ENCODE measurements around the gene EFCAB5. TPM values are rescaled to one million over a fixed set of nuclear protein-coding genes. Genes with fewer than 3 reads are reported as not detected.

Gene EFCAB5
- total RNA-seq, 1 donor from 2014 or later, result 1.8 TPM

DNA sequence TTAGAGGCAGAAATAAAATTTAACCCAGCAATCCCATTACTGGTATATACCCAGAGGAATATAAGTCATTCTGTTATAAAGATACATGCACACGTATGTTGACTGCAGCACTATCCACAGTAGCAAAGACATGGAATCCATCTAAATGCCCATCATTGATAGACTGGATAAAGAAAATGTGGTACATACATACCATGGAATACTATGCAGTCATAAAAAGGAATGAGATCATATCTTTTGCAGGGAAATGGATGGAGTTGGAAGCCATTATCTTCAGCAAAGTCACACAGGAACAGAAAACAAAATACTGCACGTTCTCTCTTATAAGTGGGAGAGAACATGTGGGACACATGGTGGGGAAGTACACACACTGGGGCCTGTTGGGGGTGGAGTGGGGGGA is 34.5 kb upstream of the EFCAB5 start:
- TF ChIP-seq, protein P1, sequence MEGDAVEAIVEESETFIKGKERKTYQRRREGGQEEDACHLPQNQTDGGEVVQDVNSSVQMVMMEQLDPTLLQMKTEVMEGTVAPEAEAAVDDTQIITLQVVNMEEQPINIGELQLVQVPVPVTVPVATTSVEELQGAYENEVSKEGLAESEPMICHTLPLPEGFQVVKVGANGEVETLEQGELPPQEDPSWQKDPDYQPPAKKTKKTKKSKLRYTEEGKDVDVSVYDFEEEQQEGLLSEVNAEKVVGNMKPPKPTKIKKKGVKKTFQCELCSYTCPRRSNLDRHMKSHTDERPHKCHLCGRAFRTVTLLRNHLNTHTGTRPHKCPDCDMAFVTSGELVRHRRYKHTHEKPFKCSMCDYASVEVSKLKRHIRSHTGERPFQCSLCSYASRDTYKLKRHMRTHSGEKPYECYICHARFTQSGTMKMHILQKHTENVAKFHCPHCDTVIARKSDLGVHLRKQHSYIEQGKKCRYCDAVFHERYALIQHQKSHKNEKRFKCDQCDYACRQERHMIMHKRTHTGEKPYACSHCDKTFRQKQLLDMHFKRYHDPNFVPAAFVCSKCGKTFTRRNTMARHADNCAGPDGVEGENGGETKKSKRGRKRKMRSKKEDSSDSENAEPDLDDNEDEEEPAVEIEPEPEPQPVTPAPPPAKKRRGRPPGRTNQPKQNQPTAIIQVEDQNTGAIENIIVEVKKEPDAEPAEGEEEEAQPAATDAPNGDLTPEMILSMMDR (IDR thresholded peaks at IDR 0.05), result no peak
- no peak for ATAC-seq
- intact Hi-C loops (cut with DNase I), result no loop called here
- Histone ChIP-seq H3K4me1 (no peaks in the 10 kb centered on the region), H3K4me3 (no peak overlapping the region), H3K9me3 (no peaks in the 10 kb centered on the region), H3K27me3 (ENCODE audit: low read depth) (no peaks in the 10 kb centered on the region), H3K27ac (no peak overlapping the region), H3K36me3 (no peaks in the 10 kb centered on the region)
- DNase-seq, result no peak

DNA sequence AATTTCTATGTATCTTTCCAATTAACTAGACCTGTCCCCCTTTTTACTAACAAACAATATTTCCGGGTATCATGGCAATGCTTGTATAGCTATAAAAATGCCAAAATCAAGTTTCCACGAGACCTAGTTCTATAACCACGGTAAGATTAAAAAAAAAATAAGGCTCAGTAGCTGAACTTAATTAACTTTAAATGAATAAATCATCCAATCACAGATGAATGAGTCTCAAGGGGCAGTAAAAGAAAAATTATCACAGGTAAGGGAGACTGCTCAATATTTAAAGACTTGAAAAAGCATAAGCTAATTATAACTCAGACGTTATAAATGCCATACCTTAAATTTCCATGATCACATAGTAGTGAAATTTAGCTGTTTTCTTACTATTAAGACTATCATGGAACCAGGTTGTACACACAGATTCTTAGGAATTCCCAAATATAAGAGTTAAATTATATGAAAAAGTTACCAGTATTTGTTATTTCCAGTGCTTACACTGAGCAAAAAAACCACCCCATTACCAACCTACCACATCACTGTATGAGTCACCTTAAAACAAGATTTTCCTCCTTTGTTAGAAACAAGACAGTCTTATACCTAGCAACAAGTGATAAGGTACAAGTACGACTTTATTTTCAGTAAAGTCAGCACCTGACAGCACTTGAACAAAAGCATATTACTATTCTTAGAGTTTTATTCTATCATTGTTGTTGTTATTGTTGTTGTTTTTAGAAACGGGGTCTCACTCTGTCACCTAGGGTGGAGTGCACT is 32.0 kb upstream of the EFCAB5 start:
- intact Hi-C loops (cut with DNase I), result no loop called here
- H3K27ac ChIP-seq, result no peak overlapping the region
- TF ChIP-seq, protein P1 (IDR thresholded peaks at IDR 0.05), result no peak
- no peaks in the 10 kb centered on the region for H3K36me3 ChIP-seq
- no peaks in the 10 kb centered on the region for H3K4me1 ChIP-seq
- H3K4me3 ChIP-seq, result no peak overlapping the region
- ATAC-seq, result no peak
- H3K27me3 ChIP-seq (ENCODE audit: low read depth), result no peaks in the 10 kb centered on the region
- no peak for DNase-seq
- no peaks in the 10 kb centered on the region for H3K9me3 ChIP-seq

DNA sequence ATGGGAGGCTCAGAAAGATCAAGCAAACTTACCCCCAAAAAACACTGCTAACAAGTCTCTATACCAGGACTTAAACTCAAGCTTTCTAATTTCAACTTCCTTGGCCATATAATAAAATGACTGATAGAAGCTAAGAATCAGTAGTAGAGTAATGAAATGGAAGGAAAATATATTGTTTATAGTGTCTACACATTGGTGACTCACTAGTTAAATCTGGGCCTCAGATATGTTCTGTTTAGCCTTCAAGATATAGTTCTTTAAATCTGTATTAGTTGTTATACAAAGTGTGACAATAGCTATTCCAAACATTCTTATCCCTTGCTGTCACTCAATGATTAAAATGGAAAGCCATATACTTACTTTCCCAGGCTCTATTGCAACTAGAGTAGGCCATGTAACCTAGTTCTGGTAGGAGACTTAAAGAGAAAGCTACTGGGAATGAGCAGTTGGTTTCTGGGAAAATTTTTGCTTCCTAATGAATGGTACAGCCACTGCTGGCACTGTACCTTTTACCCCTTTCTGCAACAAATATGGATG is 29.7 kb upstream of the EFCAB5 start:
- no peak for ATAC-seq
- Histone ChIP-seq H3K27me3 (ENCODE audit: low read depth) (no peaks in the 10 kb centered on the region), H3K4me3 (no peak overlapping the region), H3K4me1 (no peaks in the 10 kb centered on the region), H3K27ac (no peak overlapping the region), H3K36me3 (no peaks in the 10 kb centered on the region), H3K9me3 (no peaks in the 10 kb centered on the region)
- TF ChIP-seq, protein P1 (IDR thresholded peaks at IDR 0.05), result no peak
- DNase-seq, result no peak
- intact Hi-C loops (cut with DNase I), result no loop called here

DNA sequence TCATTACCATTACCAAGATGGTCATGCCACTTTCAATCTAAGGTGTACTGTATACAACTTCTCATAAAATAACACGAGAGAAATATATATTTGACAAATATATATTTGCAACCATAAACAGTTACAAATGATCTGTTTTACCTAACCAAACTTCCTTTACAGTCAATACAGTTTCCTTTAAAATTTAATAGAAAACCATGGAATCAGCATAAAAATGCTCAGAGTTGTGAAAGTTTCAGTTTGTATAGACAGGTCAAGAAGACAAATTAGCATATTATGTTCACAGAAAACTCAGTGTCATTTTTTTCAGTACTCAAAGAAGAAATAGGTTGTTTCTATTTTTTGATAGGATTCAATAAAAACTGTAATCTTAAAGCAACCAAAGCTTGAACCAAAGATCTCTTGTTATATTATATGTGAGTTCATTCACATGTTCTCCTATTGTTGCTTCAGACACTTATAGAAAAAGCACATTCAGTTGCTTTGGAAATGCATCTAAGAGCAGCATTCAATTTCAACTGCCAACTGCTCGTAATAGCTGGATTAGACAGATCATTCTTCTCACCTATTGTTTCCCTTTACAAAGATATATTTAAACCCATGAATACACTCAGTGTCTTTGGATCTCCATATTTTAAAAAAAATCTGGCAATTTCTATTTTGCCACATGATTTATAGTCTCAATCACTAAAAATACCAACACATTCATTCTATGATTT is 26.5 kb upstream of the EFCAB5 start:
- intact Hi-C loops (cut with DNase I), result no loop called here

DNA sequence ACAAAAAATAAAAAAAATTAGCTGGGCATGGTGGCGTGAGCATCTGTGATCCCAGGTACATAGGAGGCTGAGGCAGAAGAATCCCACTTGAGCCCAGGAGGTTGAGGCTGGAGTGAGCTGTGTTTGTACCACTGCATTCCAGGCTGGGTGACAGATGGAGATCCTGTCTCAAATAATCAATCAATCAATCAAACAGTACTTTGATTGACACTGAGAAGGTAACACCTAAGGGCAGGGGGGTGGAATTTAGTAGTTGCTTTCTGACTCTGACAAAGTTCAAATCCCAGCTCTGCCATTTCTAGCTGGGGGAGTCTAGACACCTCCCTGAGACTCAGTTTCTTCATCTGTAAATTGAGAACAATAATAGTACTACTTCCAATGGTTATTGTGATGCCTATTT is 23.4 kb upstream of the EFCAB5 start:
- no peaks in the 10 kb centered on the region for H3K36me3 ChIP-seq
- H3K9me3 ChIP-seq, result no peaks in the 10 kb centered on the region
- no peak overlapping the region for H3K27ac ChIP-seq
- intact Hi-C loops (cut with DNase I), result no loop called here
- H3K4me1 ChIP-seq, result peaks cover 13% of the 10 kb centered on the region
- TF ChIP-seq, protein P1 (IDR thresholded peaks at IDR 0.05), result no peak
- ATAC-seq, result no peak
- DNase-seq, result no peak
- H3K4me3 ChIP-seq, result no peak overlapping the region
- no peaks in the 10 kb centered on the region for H3K27me3 ChIP-seq (ENCODE audit: low read depth)

More for the DNA sequence above, 26.5 kb upstream of the EFCAB5 start:
- TF ChIP-seq, protein P1 (IDR thresholded peaks at IDR 0.05), result no peak
- no peak for DNase-seq
- no peaks in the 10 kb centered on the region for H3K9me3 ChIP-seq
- ATAC-seq, result no peak
- no peaks in the 10 kb centered on the region for H3K27me3 ChIP-seq (ENCODE audit: low read depth)
- H3K27ac ChIP-seq, result no peak overlapping the region
- no peaks in the 10 kb centered on the region for H3K36me3 ChIP-seq
- peaks cover 13% of the 10 kb centered on the region for H3K4me1 ChIP-seq
- H3K4me3 ChIP-seq, result no peak overlapping the region
